ENCODE data around the gene SAMD4B. TPM values are rescaled to one million over a fixed set of nuclear protein-coding genes. Genes with fewer than 3 reads are reported as not detected.

The SAMD4B gene
- total and polyA plus RNA-seq, 2 experiments from 2014 or later, result 104 to 172 TPM

DNA sequence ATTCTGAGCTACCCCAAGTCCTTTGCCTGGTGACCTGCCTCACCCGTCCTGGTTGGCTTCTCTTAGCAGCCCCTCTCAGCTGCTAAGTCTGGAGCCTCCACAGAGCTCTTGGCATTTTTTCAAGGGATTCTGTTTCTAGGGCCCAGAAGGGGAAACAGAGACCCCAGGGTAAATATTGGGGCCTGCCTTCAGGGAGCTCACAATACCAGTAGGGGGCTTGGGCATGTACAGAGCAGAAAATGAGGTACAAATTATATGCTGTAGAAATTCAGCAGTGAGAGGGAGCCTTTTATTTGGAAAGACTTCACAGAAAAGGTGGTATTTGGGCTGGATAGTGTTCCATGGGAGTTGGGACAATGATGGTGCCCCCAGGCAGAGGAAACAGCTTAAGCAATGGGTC, 3.7 kb downstream of the SAMD4B start:
- H3K9me3 Mint-ChIP-seq, result no peaks in the 10 kb centered on the region
- no peak overlapping the region for H3K27ac Mint-ChIP-seq
- peaks cover 9% of the 10 kb centered on the region for H3K27me3 Mint-ChIP-seq (ENCODE audit: insufficient read depth, low read depth, poor library complexity)
- peaks cover 23% of the 10 kb centered on the region for H3K36me3 Mint-ChIP-seq (ENCODE audit: low read depth)
- Histone ChIP-seq H2AFZ (no peak overlapping the region), H3K4me1 (ENCODE audit: insufficient read depth) (peaks cover 9% of the 10 kb centered on the region), H3K36me3 (ENCODE audit: insufficient read depth) (no peaks in the 10 kb centered on the region; the same call in 1 of the 2 replicates), H3K27ac (ENCODE audit: low read depth) (no peak overlapping the region), H3K9me2 (ENCODE audit: insufficient read depth) (no peaks in the 10 kb centered on the region), H3K4me3 (no peak overlapping the region), H4K20me1 (replicated peaks; ENCODE audit: insufficient read depth) (peaks cover 59% of the 10 kb centered on the region), H3K4me2 (no peak overlapping the region), H3K27me3 (ENCODE audit: insufficient read depth) (no peaks in the 10 kb centered on the region), H3K79me2 (replicated peaks; ENCODE audit: insufficient read depth) (peaks cover 34% of the 10 kb centered on the region), H3F3A (replicated peaks; ENCODE audit: low read depth) (peaks cover 16% of the 10 kb centered on the region; the same call in 1 of the 2 replicates)
- no peak for DNase-seq (ENCODE audit: low spot score)
- TF ChIP-seq, protein P1, sequence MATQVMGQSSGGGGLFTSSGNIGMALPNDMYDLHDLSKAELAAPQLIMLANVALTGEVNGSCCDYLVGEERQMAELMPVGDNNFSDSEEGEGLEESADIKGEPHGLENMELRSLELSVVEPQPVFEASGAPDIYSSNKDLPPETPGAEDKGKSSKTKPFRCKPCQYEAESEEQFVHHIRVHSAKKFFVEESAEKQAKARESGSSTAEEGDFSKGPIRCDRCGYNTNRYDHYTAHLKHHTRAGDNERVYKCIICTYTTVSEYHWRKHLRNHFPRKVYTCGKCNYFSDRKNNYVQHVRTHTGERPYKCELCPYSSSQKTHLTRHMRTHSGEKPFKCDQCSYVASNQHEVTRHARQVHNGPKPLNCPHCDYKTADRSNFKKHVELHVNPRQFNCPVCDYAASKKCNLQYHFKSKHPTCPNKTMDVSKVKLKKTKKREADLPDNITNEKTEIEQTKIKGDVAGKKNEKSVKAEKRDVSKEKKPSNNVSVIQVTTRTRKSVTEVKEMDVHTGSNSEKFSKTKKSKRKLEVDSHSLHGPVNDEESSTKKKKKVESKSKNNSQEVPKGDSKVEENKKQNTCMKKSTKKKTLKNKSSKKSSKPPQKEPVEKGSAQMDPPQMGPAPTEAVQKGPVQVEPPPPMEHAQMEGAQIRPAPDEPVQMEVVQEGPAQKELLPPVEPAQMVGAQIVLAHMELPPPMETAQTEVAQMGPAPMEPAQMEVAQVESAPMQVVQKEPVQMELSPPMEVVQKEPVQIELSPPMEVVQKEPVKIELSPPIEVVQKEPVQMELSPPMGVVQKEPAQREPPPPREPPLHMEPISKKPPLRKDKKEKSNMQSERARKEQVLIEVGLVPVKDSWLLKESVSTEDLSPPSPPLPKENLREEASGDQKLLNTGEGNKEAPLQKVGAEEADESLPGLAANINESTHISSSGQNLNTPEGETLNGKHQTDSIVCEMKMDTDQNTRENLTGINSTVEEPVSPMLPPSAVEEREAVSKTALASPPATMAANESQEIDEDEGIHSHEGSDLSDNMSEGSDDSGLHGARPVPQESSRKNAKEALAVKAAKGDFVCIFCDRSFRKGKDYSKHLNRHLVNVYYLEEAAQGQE (IDR thresholded peaks at IDR 0.05; ENCODE audit: unreplicated experiment), result no peak
- TF ChIP-seq, protein P2, sequence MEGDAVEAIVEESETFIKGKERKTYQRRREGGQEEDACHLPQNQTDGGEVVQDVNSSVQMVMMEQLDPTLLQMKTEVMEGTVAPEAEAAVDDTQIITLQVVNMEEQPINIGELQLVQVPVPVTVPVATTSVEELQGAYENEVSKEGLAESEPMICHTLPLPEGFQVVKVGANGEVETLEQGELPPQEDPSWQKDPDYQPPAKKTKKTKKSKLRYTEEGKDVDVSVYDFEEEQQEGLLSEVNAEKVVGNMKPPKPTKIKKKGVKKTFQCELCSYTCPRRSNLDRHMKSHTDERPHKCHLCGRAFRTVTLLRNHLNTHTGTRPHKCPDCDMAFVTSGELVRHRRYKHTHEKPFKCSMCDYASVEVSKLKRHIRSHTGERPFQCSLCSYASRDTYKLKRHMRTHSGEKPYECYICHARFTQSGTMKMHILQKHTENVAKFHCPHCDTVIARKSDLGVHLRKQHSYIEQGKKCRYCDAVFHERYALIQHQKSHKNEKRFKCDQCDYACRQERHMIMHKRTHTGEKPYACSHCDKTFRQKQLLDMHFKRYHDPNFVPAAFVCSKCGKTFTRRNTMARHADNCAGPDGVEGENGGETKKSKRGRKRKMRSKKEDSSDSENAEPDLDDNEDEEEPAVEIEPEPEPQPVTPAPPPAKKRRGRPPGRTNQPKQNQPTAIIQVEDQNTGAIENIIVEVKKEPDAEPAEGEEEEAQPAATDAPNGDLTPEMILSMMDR (conservative IDR thresholded peaks at IDR 0.05; ENCODE audit: low read depth in 2 of 2), result peak in 1 of 2 experiments; percentile 21; a peak in 2 of 4 replicates
- no peak overlapping the region; the same call in 2 of the 3 replicates for H3K4me3 Mint-ChIP-seq
- peaks cover 17% of the 10 kb centered on the region for H3K4me1 Mint-ChIP-seq
- no peak for ATAC-seq

DNA sequence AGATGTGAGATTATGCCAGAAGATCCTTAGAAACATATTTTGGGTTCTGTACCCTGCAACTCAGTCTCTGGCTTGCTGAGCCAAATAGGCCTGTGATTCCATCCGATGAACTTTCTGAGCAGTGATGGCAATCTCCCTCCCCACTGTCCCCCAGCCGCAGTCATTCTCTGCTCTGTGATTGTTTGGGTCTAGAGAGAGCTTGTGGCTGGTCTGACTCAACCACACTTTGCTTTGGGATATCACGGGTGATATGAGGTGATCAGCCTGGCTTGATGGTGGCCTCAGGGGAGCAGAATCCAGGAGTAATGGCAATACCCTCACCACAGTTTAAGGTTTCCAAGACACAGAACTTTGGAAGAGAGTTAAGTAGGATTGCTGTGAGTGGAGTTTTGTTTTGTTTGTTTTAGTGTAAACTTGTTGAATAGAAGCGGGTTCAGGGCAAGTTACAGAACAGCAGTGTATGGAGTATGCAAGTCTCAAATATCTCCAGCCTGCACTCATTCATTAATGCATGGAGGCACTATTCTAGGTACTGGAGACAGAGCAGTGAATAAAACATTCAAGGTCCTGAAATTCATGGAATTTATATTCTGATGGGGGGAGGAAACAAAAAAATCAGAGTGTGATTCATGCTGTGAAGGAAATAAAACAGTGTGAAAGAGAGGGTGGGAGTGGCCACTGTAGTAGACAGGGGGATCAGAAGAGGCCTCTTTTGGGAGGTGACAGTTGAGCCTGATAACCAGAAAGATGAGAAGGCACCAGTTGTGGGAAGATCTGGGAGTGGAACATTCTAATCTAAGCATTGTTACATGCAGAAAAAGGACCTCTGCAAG, 5.3 kb downstream of the SAMD4B start:
- Mint-ChIP-seq H3K27ac (no peak overlapping the region), H3K9me3 (no peaks in the 10 kb centered on the region), H3K27me3 (ENCODE audit: insufficient read depth, low read depth, poor library complexity) (peaks cover 6% of the 10 kb centered on the region), H3K4me1 (peaks cover 15% of the 10 kb centered on the region), H3K4me3 (no peak overlapping the region; the same call in 2 of the 3 replicates), H3K36me3 (ENCODE audit: low read depth) (peaks cover 35% of the 10 kb centered on the region)
- Histone ChIP-seq H3K36me3 (ENCODE audit: insufficient read depth) (peaks cover 6% of the 10 kb centered on the region; the same call in 1 of the 2 replicates), H3K27ac (ENCODE audit: low read depth) (no peak overlapping the region), H2AFZ (no peak overlapping the region), H3K4me2 (no peak overlapping the region), H3F3A (replicated peaks; ENCODE audit: low read depth) (peaks cover 18% of the 10 kb centered on the region; the same call in 1 of the 2 replicates), H3K27me3 (ENCODE audit: insufficient read depth) (no peaks in the 10 kb centered on the region), H3K9me2 (ENCODE audit: insufficient read depth) (no peaks in the 10 kb centered on the region), H4K20me1 (replicated peaks; ENCODE audit: insufficient read depth) (peaks cover 59% of the 10 kb centered on the region), H3K4me3 (no peak overlapping the region), H3K79me2 (replicated peaks; ENCODE audit: insufficient read depth) (peaks cover 33% of the 10 kb centered on the region), H3K4me1 (ENCODE audit: insufficient read depth) (peaks cover 7% of the 10 kb centered on the region; the same call in 1 of the 2 replicates)
- DNase-seq (ENCODE audit: low spot score) (no peak), ATAC-seq (no peak)
- TF ChIP-seq, protein P3, sequence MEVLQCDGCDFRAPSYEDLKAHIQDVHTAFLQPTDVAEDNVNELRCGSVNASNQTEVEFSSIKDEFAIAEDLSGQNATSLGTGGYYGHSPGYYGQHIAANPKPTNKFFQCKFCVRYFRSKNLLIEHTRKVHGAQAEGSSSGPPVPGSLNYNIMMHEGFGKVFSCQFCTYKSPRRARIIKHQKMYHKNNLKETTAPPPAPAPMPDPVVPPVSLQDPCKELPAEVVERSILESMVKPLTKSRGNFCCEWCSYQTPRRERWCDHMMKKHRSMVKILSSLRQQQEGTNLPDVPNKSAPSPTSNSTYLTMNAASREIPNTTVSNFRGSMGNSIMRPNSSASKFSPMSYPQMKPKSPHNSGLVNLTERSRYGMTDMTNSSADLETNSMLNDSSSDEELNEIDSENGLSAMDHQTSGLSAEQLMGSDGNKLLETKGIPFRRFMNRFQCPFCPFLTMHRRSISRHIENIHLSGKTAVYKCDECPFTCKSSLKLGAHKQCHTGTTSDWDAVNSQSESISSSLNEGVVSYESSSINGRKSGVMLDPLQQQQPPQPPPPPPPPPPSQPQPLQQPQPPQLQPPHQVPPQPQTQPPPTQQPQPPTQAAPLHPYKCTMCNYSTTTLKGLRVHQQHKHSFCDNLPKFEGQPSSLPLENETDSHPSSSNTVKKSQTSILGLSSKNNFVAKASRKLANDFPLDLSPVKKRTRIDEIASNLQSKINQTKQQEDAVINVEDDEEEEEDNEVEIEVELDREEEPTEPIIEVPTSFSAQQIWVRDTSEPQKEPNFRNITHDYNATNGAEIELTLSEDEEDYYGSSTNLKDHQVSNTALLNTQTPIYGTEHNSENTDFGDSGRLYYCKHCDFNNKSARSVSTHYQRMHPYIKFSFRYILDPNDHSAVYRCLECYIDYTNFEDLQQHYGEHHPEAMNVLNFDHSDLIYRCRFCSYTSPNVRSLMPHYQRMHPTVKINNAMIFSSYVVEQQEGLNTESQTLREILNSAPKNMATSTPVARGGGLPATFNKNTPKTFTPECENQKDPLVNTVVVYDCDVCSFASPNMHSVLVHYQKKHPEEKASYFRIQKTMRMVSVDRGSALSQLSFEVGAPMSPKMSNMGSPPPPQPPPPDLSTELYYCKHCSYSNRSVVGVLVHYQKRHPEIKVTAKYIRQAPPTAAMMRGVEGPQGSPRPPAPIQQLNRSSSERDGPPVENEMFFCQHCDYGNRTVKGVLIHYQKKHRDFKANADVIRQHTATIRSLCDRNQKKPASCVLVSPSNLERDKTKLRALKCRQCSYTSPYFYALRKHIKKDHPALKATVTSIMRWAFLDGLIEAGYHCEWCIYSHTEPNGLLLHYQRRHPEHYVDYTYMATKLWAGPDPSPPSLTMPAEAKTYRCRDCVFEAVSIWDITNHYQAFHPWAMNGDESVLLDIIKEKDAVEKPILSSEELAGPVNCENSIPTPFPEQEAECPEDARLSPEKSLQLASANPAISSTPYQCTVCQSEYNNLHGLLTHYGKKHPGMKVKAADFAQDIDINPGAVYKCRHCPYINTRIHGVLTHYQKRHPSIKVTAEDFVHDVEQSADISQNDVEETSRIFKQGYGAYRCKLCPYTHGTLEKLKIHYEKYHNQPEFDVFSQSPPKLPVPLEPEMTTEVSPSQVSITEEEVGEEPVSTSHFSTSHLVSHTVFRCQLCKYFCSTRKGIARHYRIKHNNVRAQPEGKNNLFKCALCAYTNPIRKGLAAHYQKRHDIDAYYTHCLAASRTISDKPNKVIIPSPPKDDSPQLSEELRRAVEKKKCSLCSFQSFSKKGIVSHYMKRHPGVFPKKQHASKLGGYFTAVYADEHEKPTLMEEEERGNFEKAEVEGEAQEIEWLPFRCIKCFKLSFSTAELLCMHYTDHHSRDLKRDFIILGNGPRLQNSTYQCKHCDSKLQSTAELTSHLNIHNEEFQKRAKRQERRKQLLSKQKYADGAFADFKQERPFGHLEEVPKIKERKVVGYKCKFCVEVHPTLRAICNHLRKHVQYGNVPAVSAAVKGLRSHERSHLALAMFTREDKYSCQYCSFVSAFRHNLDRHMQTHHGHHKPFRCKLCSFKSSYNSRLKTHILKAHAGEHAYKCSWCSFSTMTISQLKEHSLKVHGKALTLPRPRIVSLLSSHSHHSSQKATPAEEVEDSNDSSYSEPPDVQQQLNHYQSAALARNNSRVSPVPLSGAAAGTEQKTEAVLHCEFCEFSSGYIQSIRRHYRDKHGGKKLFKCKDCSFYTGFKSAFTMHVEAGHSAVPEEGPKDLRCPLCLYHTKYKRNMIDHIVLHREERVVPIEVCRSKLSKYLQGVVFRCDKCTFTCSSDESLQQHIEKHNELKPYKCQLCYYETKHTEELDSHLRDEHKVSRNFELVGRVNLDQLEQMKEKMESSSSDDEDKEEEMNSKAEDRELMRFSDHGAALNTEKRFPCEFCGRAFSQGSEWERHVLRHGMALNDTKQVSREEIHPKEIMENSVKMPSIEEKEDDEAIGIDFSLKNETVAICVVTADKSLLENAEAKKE (CRISPR knock-in tag; IDR thresholded peaks at IDR 0.05), result no peak

All from GM23338 (cell line).